Panc1 (cell line): ENCODE data around the gene HEPHL1. TPM values are rescaled to one million over a fixed set of nuclear protein-coding genes. Genes with fewer than 3 reads are reported as not detected.

ENCODE experiments used
- ATAC-seq: fragments of 200-7000 bp; cut with Tn5 transposase; 2 replicates; pipeline ENCODE4 v1.9.1; 2020; ENCODE audit warnings: mild to moderate bottlenecking, moderate library complexity
- BruUV-seq: library from RNA; stranded (reverse); fragments of 400-500 nt; replicated peaks from 2 replicates; lab custom pipeline; 2021; lab: Mats Ljungman, UMichigan
- CTCF ChIA-PET: fragments of 300-600 bp; sonication (Branson Sonifier 250); formaldehyde crosslinking; loops from one replicate; lab custom pipeline; 2022; ENCODE audit warnings: antibody characterized with exemption; lab: Charles Lee
- POLR2A ChIA-PET: fragments of 300-600 bp; sonication (Branson Sonifier 250); formaldehyde crosslinking; loops from one replicate; lab custom pipeline; 2022; ENCODE audit warnings: antibody characterized with exemption; lab: Charles Lee
- DNase-seq: peaks from one replicate; pipeline ENCODE4 v3.0.0-alpha.2; 2010; ENCODE audit warnings: low read depth, low spot score
- H3K27ac ChIP-seq: 2 replicates; pipeline ENCODE4 v1.5.1; 2011; ENCODE audit warnings: mild to moderate bottlenecking, low read length, inconsistent platforms
- H3K27me3 ChIP-seq: fragments of 200-500 bp; sonication (Bioruptor generic); 2 replicates; pipeline ENCODE4 v1.6.0; 2014; ENCODE audit warnings: low read length, inconsistent platforms; ENCODE audit not compliant: control insufficient read depth, insufficient read depth
- H3K36me3 ChIP-seq: fragments of 200-500 bp; sonication (Bioruptor generic); 2 replicates; pipeline ENCODE4 v1.5.1; 2014; ENCODE audit warnings: inconsistent platforms, mild to moderate bottlenecking, low read length, moderate library complexity; ENCODE audit not compliant: control insufficient read depth, insufficient read depth
- H3K4me1 ChIP-seq: 2 replicates; pipeline ENCODE4 v1.5.1; 2011; ENCODE audit warnings: inconsistent platforms, mild to moderate bottlenecking, low read length, moderate library complexity; ENCODE audit not compliant: control insufficient read depth, insufficient read depth
- H3K4me3 ChIP-seq, 2 experiments: 2 replicates each; pipeline ENCODE4 v1.5.1; 2011 to 2012; ENCODE audit warnings: low read depth in 2 of 2, low read length in 2 of 2, mild to moderate bottlenecking in 2 of 2, inconsistent platforms in 1 of 2, moderate library complexity in 1 of 2
- H3K9me3 ChIP-seq: fragments of 200-500 bp; sonication (Bioruptor generic); 2 replicates; pipeline ENCODE4 v1.5.1; 2014; ENCODE audit warnings: low read depth, mild to moderate bottlenecking, inconsistent platforms, low read length, moderate library complexity; ENCODE audit not compliant: control insufficient read depth, insufficient read depth
- POLR2AphosphoS5 ChIP-seq: IDR thresholded peaks from 2 replicates; pipeline ENCODE4 v1.6.1; 2012; ENCODE audit warnings: mild to moderate bottlenecking, low read depth, low read length, moderate library complexity
- SIN3A ChIP-seq: IDR thresholded peaks from 2 replicates; pipeline ENCODE4 v1.6.1; 2012; ENCODE audit warnings: low read depth, mild to moderate bottlenecking, low read length, moderate library complexity, borderline replicate concordance; ENCODE audit not compliant: insufficient read depth
- TCF7L2 ChIP-seq: IDR thresholded peaks from 2 replicates; pipeline ENCODE4 v1.6.1; 2011; ENCODE audit warnings: mild to moderate bottlenecking, low read depth, low read length, inconsistent platforms
- in situ Hi-C: cut with HindIII; loops from 2 replicates; pipeline ENCODE4 v1.10.0; 2016; ENCODE audit warnings: low sequenced_read_pairs, low pct_unique_long_range_greater_than_20kb
- intact Hi-C: fragments of 100-400 bp; cut with micrococcal nuclease; formaldehyde crosslinking; loops from one replicate; pipeline ENCODE4 v1.10.0; 2022; ENCODE audit not compliant: unreplicated experiment
- total RNA-seq: library from RNA; stranded (reverse); gene quantifications from one replicate; pipeline ENCODE4 v1.2.1, GENCODE V29; 2021; ENCODE audit not compliant: unreplicated experiment
- TF ChIP-seq, protein P1 (sequence below): fragments of 450-650 bp; IDR thresholded peaks from 2 replicates; pipeline ENCODE4 v1.5.1; 2017; ENCODE audit warnings: mild to moderate bottlenecking
- TF ChIP-seq, protein P2 (sequence below), 2 experiments: IDR thresholded peaks; 2 replicates each; pipeline ENCODE4 v1.6.1; 2011 to 2012; ENCODE audit warnings: low read depth in 2 of 2, control low read depth in 1 of 2, low read length in 1 of 2, mild to moderate bottlenecking in 1 of 2, moderate library complexity in 1 of 2; ENCODE audit not compliant: insufficient read depth in 1 of 2

The HEPHL1 gene
- total RNA-seq, 1 experiment from 2014 or later, result not detected

DNA sequence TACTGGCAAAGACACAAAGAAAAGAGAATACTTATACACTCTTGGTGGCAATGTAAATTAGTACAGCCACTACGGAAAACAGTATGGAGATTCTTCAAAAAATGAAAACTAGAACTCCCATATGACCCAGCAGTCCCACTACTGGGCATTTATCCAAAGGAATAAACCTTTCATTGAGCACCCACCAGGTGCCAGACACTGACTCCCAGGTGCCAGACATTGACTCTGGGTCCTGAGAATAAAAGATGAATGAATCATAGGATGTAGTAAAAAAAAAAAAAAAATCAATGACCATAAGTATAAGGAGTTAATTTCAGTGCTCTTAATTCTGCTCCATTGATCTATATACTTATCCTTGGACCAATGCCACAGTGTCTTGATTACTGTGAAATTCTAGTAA is 28.2 kb downstream of the HEPHL1 start:
- intact Hi-C loops, result no loop called here
- ChIA-PET POLR2A (no interaction called here), CTCF (no interaction called here)
- Histone ChIP-seq H3K4me3 (no peak overlapping the region), H3K27ac (no peak overlapping the region), H3K9me3 (no peaks in the 10 kb centered on the region), H3K4me1 (no peaks in the 10 kb centered on the region), H3K27me3 (peaks cover 2% of the 10 kb centered on the region; the same call in 1 of the 2 replicates), H3K36me3 (no peaks in the 10 kb centered on the region)
- in situ Hi-C loops, result no loop called here
- TF ChIP-seq POLR2AphosphoS5 (no peak), TCF7L2 (no peak), SIN3A (no peak)
- TF ChIP-seq, protein P1, sequence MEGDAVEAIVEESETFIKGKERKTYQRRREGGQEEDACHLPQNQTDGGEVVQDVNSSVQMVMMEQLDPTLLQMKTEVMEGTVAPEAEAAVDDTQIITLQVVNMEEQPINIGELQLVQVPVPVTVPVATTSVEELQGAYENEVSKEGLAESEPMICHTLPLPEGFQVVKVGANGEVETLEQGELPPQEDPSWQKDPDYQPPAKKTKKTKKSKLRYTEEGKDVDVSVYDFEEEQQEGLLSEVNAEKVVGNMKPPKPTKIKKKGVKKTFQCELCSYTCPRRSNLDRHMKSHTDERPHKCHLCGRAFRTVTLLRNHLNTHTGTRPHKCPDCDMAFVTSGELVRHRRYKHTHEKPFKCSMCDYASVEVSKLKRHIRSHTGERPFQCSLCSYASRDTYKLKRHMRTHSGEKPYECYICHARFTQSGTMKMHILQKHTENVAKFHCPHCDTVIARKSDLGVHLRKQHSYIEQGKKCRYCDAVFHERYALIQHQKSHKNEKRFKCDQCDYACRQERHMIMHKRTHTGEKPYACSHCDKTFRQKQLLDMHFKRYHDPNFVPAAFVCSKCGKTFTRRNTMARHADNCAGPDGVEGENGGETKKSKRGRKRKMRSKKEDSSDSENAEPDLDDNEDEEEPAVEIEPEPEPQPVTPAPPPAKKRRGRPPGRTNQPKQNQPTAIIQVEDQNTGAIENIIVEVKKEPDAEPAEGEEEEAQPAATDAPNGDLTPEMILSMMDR, result no peak
- TF ChIP-seq, protein P2, sequence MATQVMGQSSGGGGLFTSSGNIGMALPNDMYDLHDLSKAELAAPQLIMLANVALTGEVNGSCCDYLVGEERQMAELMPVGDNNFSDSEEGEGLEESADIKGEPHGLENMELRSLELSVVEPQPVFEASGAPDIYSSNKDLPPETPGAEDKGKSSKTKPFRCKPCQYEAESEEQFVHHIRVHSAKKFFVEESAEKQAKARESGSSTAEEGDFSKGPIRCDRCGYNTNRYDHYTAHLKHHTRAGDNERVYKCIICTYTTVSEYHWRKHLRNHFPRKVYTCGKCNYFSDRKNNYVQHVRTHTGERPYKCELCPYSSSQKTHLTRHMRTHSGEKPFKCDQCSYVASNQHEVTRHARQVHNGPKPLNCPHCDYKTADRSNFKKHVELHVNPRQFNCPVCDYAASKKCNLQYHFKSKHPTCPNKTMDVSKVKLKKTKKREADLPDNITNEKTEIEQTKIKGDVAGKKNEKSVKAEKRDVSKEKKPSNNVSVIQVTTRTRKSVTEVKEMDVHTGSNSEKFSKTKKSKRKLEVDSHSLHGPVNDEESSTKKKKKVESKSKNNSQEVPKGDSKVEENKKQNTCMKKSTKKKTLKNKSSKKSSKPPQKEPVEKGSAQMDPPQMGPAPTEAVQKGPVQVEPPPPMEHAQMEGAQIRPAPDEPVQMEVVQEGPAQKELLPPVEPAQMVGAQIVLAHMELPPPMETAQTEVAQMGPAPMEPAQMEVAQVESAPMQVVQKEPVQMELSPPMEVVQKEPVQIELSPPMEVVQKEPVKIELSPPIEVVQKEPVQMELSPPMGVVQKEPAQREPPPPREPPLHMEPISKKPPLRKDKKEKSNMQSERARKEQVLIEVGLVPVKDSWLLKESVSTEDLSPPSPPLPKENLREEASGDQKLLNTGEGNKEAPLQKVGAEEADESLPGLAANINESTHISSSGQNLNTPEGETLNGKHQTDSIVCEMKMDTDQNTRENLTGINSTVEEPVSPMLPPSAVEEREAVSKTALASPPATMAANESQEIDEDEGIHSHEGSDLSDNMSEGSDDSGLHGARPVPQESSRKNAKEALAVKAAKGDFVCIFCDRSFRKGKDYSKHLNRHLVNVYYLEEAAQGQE (IDR thresholded peaks at IDR 0.05; ENCODE audit: insufficient read depth in 1 of 2, low read depth in 2 of 2, low read length in 1 of 2), result no peak
- ATAC-seq (no peak), DNase-seq (no peak)
- BruUV-seq, result no TSS peak

DNA sequence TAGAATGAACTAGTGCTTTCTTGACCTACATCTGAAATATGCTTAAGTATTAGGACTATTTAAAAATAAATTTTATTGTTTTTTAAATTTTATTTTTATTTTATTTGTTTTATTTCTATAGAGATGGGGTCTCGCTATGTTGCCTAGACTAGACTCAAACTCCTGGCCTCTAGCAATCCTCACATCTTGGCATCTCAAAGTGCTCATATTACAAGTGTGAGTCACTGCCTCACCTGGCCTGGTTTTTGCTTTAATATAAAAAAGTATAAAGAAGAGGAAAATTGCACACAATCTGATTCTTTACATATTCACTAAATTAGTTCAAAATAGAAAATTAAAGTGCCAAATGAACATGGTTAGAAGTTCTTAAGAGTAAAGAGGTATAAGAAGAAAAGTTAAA is 37.5 kb downstream of the HEPHL1 start:
- intact Hi-C loops (no loop called here), in situ Hi-C loops (no loop called here)
- Histone ChIP-seq H3K4me3 (no peak overlapping the region), H3K27me3 (no peaks in the 10 kb centered on the region; the same call in 1 of the 2 replicates), H3K9me3 (no peaks in the 10 kb centered on the region), H3K27ac (no peak overlapping the region), H3K36me3 (0 out of 2 replicates have a peak, but pooled peaks cover 2% of the 10 kb centered on the region), H3K4me1 (no peaks in the 10 kb centered on the region)
- ChIA-PET CTCF (no interaction called here), POLR2A (no interaction called here)
- TF ChIP-seq, protein P1, result no peak
- TF ChIP-seq TCF7L2 (no peak), SIN3A (no peak), POLR2AphosphoS5 (no peak)
- TF ChIP-seq, protein P2 (IDR thresholded peaks at IDR 0.05; ENCODE audit: insufficient read depth in 1 of 2, low read depth in 2 of 2, low read length in 1 of 2), result no peak
- no TSS peak for BruUV-seq
- DNase-seq (no peak), ATAC-seq (no peak)
